Measurements from ENCODE around the gene CEP192. TPM values are rescaled to one million over a fixed set of nuclear protein-coding genes. Genes with fewer than 3 reads are reported as not detected.
"Not testable (repeated sequence)": the region's sequence is repeated elsewhere in the genome, so short reads cannot be mapped to it uniquely, and the experiment has no call there.

Gene CEP192
- total RNA-seq, 1 donor from 2014 or later: 66.3 TPM

- DNase-seq: no peak
Measured at GRCh38 chr18:13032173-13032572, 41.0 kb downstream of the CEP192 start.

- no peak for DNase-seq
Measured at GRCh38 chr18:13035249-13035914, 44.2 kb downstream of the CEP192 start.

- no peak for DNase-seq
Measured at GRCh38 chr18:13036622-13037320, 45.6 kb downstream of the CEP192 start.

GRCh38 chr18:13039806-13040205, 48.6 kb downstream of the CEP192 start:
- no peak for DNase-seq

GRCh38 chr18:13043066-13043465, 51.9 kb downstream of the CEP192 start:
- no peak for DNase-seq

GRCh38 chr18:13048061-13048595, 57.0 kb downstream of the CEP192 start:
- DNase-seq: no peak

- DNase-seq: no peak
Measured at GRCh38 chr18:13051159-13051558, 60.0 kb downstream of the CEP192 start.

- no peak for DNase-seq
Measured at GRCh38 chr18:13051950-13052349, 60.8 kb downstream of the CEP192 start.

- DNase-seq: no peak
Measured at GRCh38 chr18:13054336-13054735, 63.2 kb downstream of the CEP192 start.

GRCh38 chr18:13061630-13062189, 70.5 kb downstream of the CEP192 start:
- DNase-seq: no peak

GRCh38 chr18:13067124-13067523, 76.0 kb downstream of the CEP192 start:
- DNase-seq: no peak

GRCh38 chr18:13067966-13068365, 76.8 kb downstream of the CEP192 start:
- no peak for DNase-seq

GRCh38 chr18:13070460-13070859, 79.3 kb downstream of the CEP192 start:
- no peak for DNase-seq

GRCh38 chr18:13076886-13077285, 85.7 kb downstream of the CEP192 start:
- DNase-seq: no peak

GRCh38 chr18:13077473-13077872, 86.3 kb downstream of the CEP192 start:
- DNase-seq: no peak

- not testable (repeated sequence) for DNase-seq
Measured at GRCh38 chr18:13078065-13078464, 86.9 kb downstream of the CEP192 start.

GRCh38 chr18:13086906-13087305, 95.7 kb downstream of the CEP192 start:
- DNase-seq: no peak

- DNase-seq: no peak
Measured at GRCh38 chr18:13095466-13095865, 104.3 kb downstream of the CEP192 start.

GRCh38 chr18:13096232-13096631, 105.1 kb downstream of the CEP192 start:
- no peak for DNase-seq

- no peak for DNase-seq
Measured at GRCh38 chr18:13096719-13097118, 105.6 kb downstream of the CEP192 start.

- DNase-seq: not testable (repeated sequence)
Measured at GRCh38 chr18:13098104-13098503, 106.9 kb downstream of the CEP192 start.

- no peak for DNase-seq
Measured at GRCh38 chr18:13099113-13099512, 108.0 kb downstream of the CEP192 start.

GRCh38 chr18:13100942-13101658, 109.9 kb downstream of the CEP192 start:
- DNase-seq: no peak

Measured in occipital lobe (tissue), 2 donors.